Activated T-helper 1 cell treated with anti-CD3 and anti-CD28 coated beads, Interleukin-12 subunit alpha, Interleukin-12 subunit beta, Interleukin-2, Interleukin-4 antibody, amounts not matched to agents 30 ng/mL and 10 ng/mL and 1 ng/mL, durations not matched to agents 14 hours and 24 hours and 36 hours (primary cell): ENCODE measurements around the gene ASCL4. TPM values are rescaled to one million over a fixed set of nuclear protein-coding genes. Genes with fewer than 3 reads are reported as not detected.

Experiments
- DNase-seq: peaks from one replicate; pipeline ENCODE4 v3.0.0; 2021; ENCODE audit warnings: low spot score
- H3K27ac Mint-ChIP-seq: one replicate; pipeline ENCODE4 v1.8.0; 2021; ENCODE audit warnings: mild to moderate bottlenecking, mixed read lengths
- H3K27me3 Mint-ChIP-seq: one replicate; pipeline ENCODE4 v1.8.0; 2022; ENCODE audit warnings: mild to moderate bottlenecking, moderate library complexity, mixed read lengths; ENCODE audit not compliant: insufficient read depth
- H3K36me3 Mint-ChIP-seq: one replicate; pipeline ENCODE4 v1.8.0; 2021; ENCODE audit warnings: low read depth, mixed read lengths
- H3K4me1 Mint-ChIP-seq: one replicate; pipeline ENCODE4 v1.8.0; 2021; ENCODE audit warnings: low read depth, mixed read lengths
- H3K4me3 Mint-ChIP-seq: one replicate; pipeline ENCODE4 v1.8.0; 2021; ENCODE audit warnings: mild to moderate bottlenecking, moderate library complexity, mixed read lengths
- H3K9me3 Mint-ChIP-seq: one replicate; pipeline ENCODE4 v1.8.0; 2021; ENCODE audit warnings: mixed read lengths
- intact Hi-C: fragments of 100-400 bp; cut with micrococcal nuclease; formaldehyde crosslinking; loops from one replicate; pipeline ENCODE4 v1.15.1; 2024
- total RNA-seq: library from RNA; stranded (reverse); gene quantifications from 2 replicates; pipeline ENCODE4 v1.2.3, GENCODE V29; 2022

The ASCL4 gene
- total RNA-seq, 1 donor from 2014 or later: not detected

GRCh38 chr12:107822356-107822755, 47.9 kb downstream of the ASCL4 start:
- intact Hi-C loops: no loop called here
- Mint-ChIP-seq H3K27me3 (peaks cover 3% of the 10 kb centered on the region), H3K36me3 (no peaks in the 10 kb centered on the region), H3K27ac (no peak overlapping the region), H3K4me1 (no peaks in the 10 kb centered on the region), H3K4me3 (no peak overlapping the region), H3K9me3 (peaks cover 26% of the 10 kb centered on the region)
- DNase-seq: no peak

Other genes starting within 250 kb of the ASCL4 start
- gene PWP1, start 88.9 kb upstream of the ASCL4 start, total RNA-seq: 54.4 and 57.1 TPM in 2 replicates
- gene PRDM4, start 13.6 kb upstream of the ASCL4 start, total RNA-seq: 28.1 and 30.2 TPM in 2 replicates